GM23338 (cell line): ENCODE data around the gene SUPV3L1. TPM values are rescaled to one million over a fixed set of nuclear protein-coding genes. Genes with fewer than 3 reads are reported as not detected.

Experiments
- ATAC-seq: fragments of 200-7000 bp; cut with Tn5 transposase; 3 replicates; pipeline ENCODE4 v1.9.1; 2020
- DNase-seq: peaks from one replicate; pipeline ENCODE4 v3.0.0-alpha.2; 2015; ENCODE audit warnings: low spot score
- H2AFZ ChIP-seq: fragments of 200-600 bp; sonication (generic); 2 replicates; pipeline ENCODE4 v1.8.0; 2016; ENCODE audit warnings: antibody characterized with exemption, mild to moderate bottlenecking, moderate library complexity
- H3F3A ChIP-seq: fragments of 200-600 bp; sonication (generic); replicated peaks from 2 replicates; pipeline ENCODE4 v1.8.0; 2017; ENCODE audit warnings: antibody characterized with exemption, mixed run types, low read depth
- H3K27ac ChIP-seq: fragments of 200-600 bp; sonication (generic); 2 replicates; pipeline ENCODE4 v1.6.1; 2016; ENCODE audit warnings: low read depth
- H3K27me3 ChIP-seq: fragments of 200-600 bp; sonication (generic); 2 replicates; pipeline ENCODE4 v1.8.0; 2016; ENCODE audit warnings: mild to moderate bottlenecking, mixed run types, moderate library complexity; ENCODE audit not compliant: insufficient read depth
- H3K36me3 ChIP-seq: fragments of 200-600 bp; sonication (generic); 2 replicates; pipeline ENCODE4 v1.8.0; 2016; ENCODE audit warnings: mild to moderate bottlenecking; ENCODE audit not compliant: insufficient read depth
- H3K4me1 ChIP-seq: fragments of 200-600 bp; sonication (generic); 2 replicates; pipeline ENCODE4 v1.8.0; 2016; ENCODE audit warnings: mild to moderate bottlenecking, moderate library complexity; ENCODE audit not compliant: insufficient read depth
- H3K4me2 ChIP-seq: fragments of 200-600 bp; sonication (generic); 2 replicates; pipeline ENCODE4 v1.7.1; 2017; ENCODE audit warnings: mixed run types
- H3K4me3 ChIP-seq: fragments of 200-600 bp; sonication (generic); 2 replicates; pipeline ENCODE4 v1.6.1; 2016; ENCODE audit warnings: mixed run types
- H3K79me2 ChIP-seq: fragments of 200-600 bp; sonication (generic); replicated peaks from 2 replicates; pipeline ENCODE4 v1.8.0; 2017; ENCODE audit warnings: mild to moderate bottlenecking; ENCODE audit not compliant: insufficient read depth
- H3K9me2 ChIP-seq: fragments of 200-600 bp; sonication (generic); 2 replicates; pipeline ENCODE4 v1.8.0; 2017; ENCODE audit not compliant: insufficient read depth
- H4K20me1 ChIP-seq: fragments of 200-600 bp; sonication (generic); replicated peaks from 2 replicates; pipeline ENCODE4 v1.8.0; 2017; ENCODE audit warnings: mild to moderate bottlenecking; ENCODE audit not compliant: insufficient read depth
- H3K27ac Mint-ChIP-seq: 2 replicates; pipeline ENCODE4 v1.8.0; 2020; ENCODE audit warnings: inconsistent platforms, mild to moderate bottlenecking, moderate library complexity, mixed read lengths
- H3K27me3 Mint-ChIP-seq: 3 replicates; pipeline ENCODE4 v1.8.0; 2022; ENCODE audit warnings: low read depth, mild to moderate bottlenecking, moderate library complexity, mixed read lengths, inconsistent platforms; ENCODE audit not compliant: insufficient read depth, poor library complexity
- H3K36me3 Mint-ChIP-seq: 3 replicates; pipeline ENCODE4 v1.8.0; 2021; ENCODE audit warnings: low read depth, mild to moderate bottlenecking, inconsistent platforms, moderate library complexity, mixed read lengths
- H3K4me1 Mint-ChIP-seq: 3 replicates; pipeline ENCODE4 v1.8.0; 2020; ENCODE audit warnings: mild to moderate bottlenecking, inconsistent platforms, mixed read lengths
- H3K4me3 Mint-ChIP-seq: 3 replicates; pipeline ENCODE4 v1.8.0; 2021; ENCODE audit warnings: moderate library complexity, mild to moderate bottlenecking, inconsistent platforms, mixed read lengths
- H3K9me3 Mint-ChIP-seq: 3 replicates; pipeline ENCODE4 v1.8.0; 2020; ENCODE audit warnings: moderate library complexity, mild to moderate bottlenecking, inconsistent platforms, mixed read lengths
- CREB1 ChIP-seq: fragments of 250-450 bp; sonication (Bioruptor Pico); IDR thresholded peaks from 2 replicates; pipeline ENCODE4 v1.5.0; 2020; ENCODE audit warnings: low read depth, mild to moderate bottlenecking, moderate library complexity
- ETS1 ChIP-seq: IDR thresholded peaks from 2 replicates; pipeline ENCODE4 v1.6.1; 2016; ENCODE audit warnings: antibody characterized with exemption
- EZH2 ChIP-seq: fragments of 200-600 bp; sonication (generic); IDR thresholded peaks from one replicate; pipeline ENCODE4 v1.8.0; 2017; ENCODE audit warnings: antibody characterized with exemption, mild to moderate bottlenecking, low read depth; ENCODE audit not compliant: unreplicated experiment
- EZH2phosphoT487 ChIP-seq: fragments of 200-600 bp; sonication (generic); IDR thresholded peaks from one replicate; pipeline ENCODE4 v1.8.1; 2018; ENCODE audit warnings: antibody characterized with exemption; ENCODE audit not compliant: unreplicated experiment
- JUNB ChIP-seq: IDR thresholded peaks from one replicate; pipeline ENCODE4 v1.6.1; 2016; ENCODE audit warnings: antibody characterized with exemption; ENCODE audit not compliant: unreplicated experiment
- NANOG ChIP-seq: IDR thresholded peaks from 2 replicates; pipeline ENCODE4 v1.6.1; 2016; ENCODE audit warnings: antibody characterized with exemption, borderline replicate concordance
- POLR2AphosphoS5 ChIP-seq: IDR thresholded peaks from 2 replicates; pipeline ENCODE4 v1.6.1; 2016; ENCODE audit warnings: antibody characterized with exemption, low read depth
- STAT1 ChIP-seq: IDR thresholded peaks from one replicate; pipeline ENCODE4 v1.6.1; 2016; ENCODE audit warnings: antibody characterized with exemption; ENCODE audit not compliant: unreplicated experiment
- ZNF114 ChIP-seq: fragments of 250-450 bp; sonication (Bioruptor Pico); IDR thresholded peaks from 2 replicates; pipeline ENCODE4 v1.5.0; 2020; ENCODE audit warnings: mild to moderate bottlenecking, moderate library complexity
- ZNF331 ChIP-seq: fragments of 250-450 bp; sonication (Bioruptor Pico); IDR thresholded peaks from 2 replicates; pipeline ENCODE4 v1.5.0; 2020; ENCODE audit warnings: low read depth, mild to moderate bottlenecking, moderate library complexity
- ZNF462 ChIP-seq: fragments of 250-450 bp; sonication (Bioruptor Pico); IDR thresholded peaks from 2 replicates; pipeline ENCODE4 v1.5.0; 2020; ENCODE audit warnings: mild to moderate bottlenecking, moderate library complexity
- polyA plus RNA-seq: library from polyadenylated mRNA; unstranded; fragments of >200 nt; fragmentation: Nextera tagmentation; extraction: Ambion mirVana; gene quantifications from 2 replicates; pipeline ENCODE4 v1.2.1, GENCODE V29; 2016
- total RNA-seq: library from RNA; depleted of rRNA; stranded (reverse); fragments of >200 nt; shearing (Covaris generic); gene quantifications from 2 replicates; pipeline ENCODE4 v1.2.3, GENCODE V29; 2014
- TF ChIP-seq, protein P1 (sequence below): IDR thresholded peaks from one replicate; pipeline ENCODE4 v1.6.1; 2018; ENCODE audit warnings: antibody characterized with exemption; ENCODE audit not compliant: unreplicated experiment
- TF ChIP-seq, protein P2 (sequence below), 2 experiments: fragments of 200-600 bp in 1 of 2; sonication (generic) in 1 of 2; conservative IDR thresholded peaks; 2 replicates each; pipeline versions ENCODE4 v1.5.1 to v1.6.1; 2016 to 2017; ENCODE audit warnings: antibody characterized with exemption in 2 of 2, low read depth in 2 of 2, mild to moderate bottlenecking in 2 of 2, moderate library complexity in 1 of 2

The SUPV3L1 gene
- total and polyA plus RNA-seq, 2 experiments from 2014 or later: 29.9 to 45.2 TPM

- DNase-seq: no peak
- no peak overlapping the region for H3K27ac ChIP-seq
Measured at GRCh38 chr10:69217119-69217754, 37.2 kb downstream of the SUPV3L1 start.

More at GRCh38 chr10:69217119-69217754, 37.2 kb downstream of the SUPV3L1 start:
- Mint-ChIP-seq H3K4me3 (no peak overlapping the region), H3K9me3 (no peaks in the 10 kb centered on the region), H3K36me3 (no peaks in the 10 kb centered on the region), H3K27me3 (no peaks in the 10 kb centered on the region), H3K4me1 (peaks cover 2% of the 10 kb centered on the region; the same call in 1 of the 3 replicates), H3K27ac (no peak overlapping the region)
- Histone ChIP-seq H3K4me2 (no peak overlapping the region), H4K20me1 (no peaks in the 10 kb centered on the region), H3K36me3 (no peaks in the 10 kb centered on the region), H3F3A (no peaks in the 10 kb centered on the region), H3K9me2 (no peaks in the 10 kb centered on the region), H3K27me3 (no peaks in the 10 kb centered on the region), H3K4me3 (no peak overlapping the region), H3K79me2 (no peaks in the 10 kb centered on the region), H2AFZ (no peak overlapping the region), H3K4me1 (no peaks in the 10 kb centered on the region)
- TF ChIP-seq CREB1 (no peak), ZNF331 (CRISPR knock-in tag) (no peak), EZH2phosphoT487 (no peak), ZNF114 (no peak), STAT1 (no peak), POLR2AphosphoS5 (no peak), ETS1 (no peak), NANOG (no peak), EZH2 (no peak), JUNB (no peak), ZNF462 (CRISPR knock-in tag) (no peak)
- TF ChIP-seq, protein P1, sequence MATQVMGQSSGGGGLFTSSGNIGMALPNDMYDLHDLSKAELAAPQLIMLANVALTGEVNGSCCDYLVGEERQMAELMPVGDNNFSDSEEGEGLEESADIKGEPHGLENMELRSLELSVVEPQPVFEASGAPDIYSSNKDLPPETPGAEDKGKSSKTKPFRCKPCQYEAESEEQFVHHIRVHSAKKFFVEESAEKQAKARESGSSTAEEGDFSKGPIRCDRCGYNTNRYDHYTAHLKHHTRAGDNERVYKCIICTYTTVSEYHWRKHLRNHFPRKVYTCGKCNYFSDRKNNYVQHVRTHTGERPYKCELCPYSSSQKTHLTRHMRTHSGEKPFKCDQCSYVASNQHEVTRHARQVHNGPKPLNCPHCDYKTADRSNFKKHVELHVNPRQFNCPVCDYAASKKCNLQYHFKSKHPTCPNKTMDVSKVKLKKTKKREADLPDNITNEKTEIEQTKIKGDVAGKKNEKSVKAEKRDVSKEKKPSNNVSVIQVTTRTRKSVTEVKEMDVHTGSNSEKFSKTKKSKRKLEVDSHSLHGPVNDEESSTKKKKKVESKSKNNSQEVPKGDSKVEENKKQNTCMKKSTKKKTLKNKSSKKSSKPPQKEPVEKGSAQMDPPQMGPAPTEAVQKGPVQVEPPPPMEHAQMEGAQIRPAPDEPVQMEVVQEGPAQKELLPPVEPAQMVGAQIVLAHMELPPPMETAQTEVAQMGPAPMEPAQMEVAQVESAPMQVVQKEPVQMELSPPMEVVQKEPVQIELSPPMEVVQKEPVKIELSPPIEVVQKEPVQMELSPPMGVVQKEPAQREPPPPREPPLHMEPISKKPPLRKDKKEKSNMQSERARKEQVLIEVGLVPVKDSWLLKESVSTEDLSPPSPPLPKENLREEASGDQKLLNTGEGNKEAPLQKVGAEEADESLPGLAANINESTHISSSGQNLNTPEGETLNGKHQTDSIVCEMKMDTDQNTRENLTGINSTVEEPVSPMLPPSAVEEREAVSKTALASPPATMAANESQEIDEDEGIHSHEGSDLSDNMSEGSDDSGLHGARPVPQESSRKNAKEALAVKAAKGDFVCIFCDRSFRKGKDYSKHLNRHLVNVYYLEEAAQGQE: no peak
- TF ChIP-seq, protein P2, sequence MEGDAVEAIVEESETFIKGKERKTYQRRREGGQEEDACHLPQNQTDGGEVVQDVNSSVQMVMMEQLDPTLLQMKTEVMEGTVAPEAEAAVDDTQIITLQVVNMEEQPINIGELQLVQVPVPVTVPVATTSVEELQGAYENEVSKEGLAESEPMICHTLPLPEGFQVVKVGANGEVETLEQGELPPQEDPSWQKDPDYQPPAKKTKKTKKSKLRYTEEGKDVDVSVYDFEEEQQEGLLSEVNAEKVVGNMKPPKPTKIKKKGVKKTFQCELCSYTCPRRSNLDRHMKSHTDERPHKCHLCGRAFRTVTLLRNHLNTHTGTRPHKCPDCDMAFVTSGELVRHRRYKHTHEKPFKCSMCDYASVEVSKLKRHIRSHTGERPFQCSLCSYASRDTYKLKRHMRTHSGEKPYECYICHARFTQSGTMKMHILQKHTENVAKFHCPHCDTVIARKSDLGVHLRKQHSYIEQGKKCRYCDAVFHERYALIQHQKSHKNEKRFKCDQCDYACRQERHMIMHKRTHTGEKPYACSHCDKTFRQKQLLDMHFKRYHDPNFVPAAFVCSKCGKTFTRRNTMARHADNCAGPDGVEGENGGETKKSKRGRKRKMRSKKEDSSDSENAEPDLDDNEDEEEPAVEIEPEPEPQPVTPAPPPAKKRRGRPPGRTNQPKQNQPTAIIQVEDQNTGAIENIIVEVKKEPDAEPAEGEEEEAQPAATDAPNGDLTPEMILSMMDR (conservative IDR thresholded peaks at IDR 0.05; ENCODE audit: low read depth in 2 of 2): no peak
- no peak for ATAC-seq
